ENCODE measurements around the gene GLI2.

The GLI2 gene

GRCh38 chr2:120739438-120740090, 3.9 kb downstream of the GLI2 start:
- no peak for DNase-seq

GRCh38 chr2:120740375-120740764, 4.7 kb downstream of the GLI2 start:
- DNase-seq, result peak; percentile 24

- peak; percentile 35 for DNase-seq
These were observed 5.3 kb downstream of the GLI2 start for GRCh38 chr2:120740765-120741524.

- peak; percentile 30 for DNase-seq
These were observed 6.2 kb downstream of the GLI2 start for GRCh38 chr2:120741571-120742561.

GRCh38 chr2:120743657-120744056, 8.0 kb downstream of the GLI2 start:
- peak; percentile 21 for DNase-seq

GRCh38 chr2:120744817-120745216, 9.1 kb downstream of the GLI2 start:
- DNase-seq, result no peak

GRCh38 chr2:120745420-120746111, 9.9 kb downstream of the GLI2 start:
- DNase-seq, result peak; percentile 30

GRCh38 chr2:120746144-120746543, 10.5 kb downstream of the GLI2 start:
- peak; percentile 28 for DNase-seq

GRCh38 chr2:120747281-120747680, 11.6 kb downstream of the GLI2 start:
- DNase-seq, result peak; percentile 44

- DNase-seq, result no peak
These were observed 12.0 kb downstream of the GLI2 start for GRCh38 chr2:120747706-120748105.

- peak; percentile 15 for DNase-seq
These were observed 12.6 kb downstream of the GLI2 start for GRCh38 chr2:120748310-120748709.

- DNase-seq, result no peak
These were observed 13.1 kb downstream of the GLI2 start for GRCh38 chr2:120748741-120749140.

- peak; percentile 17 for DNase-seq
These were observed 14.1 kb downstream of the GLI2 start for GRCh38 chr2:120749506-120750431.

GRCh38 chr2:120750488-120751210, 15.0 kb downstream of the GLI2 start:
- peak; percentile 26 for DNase-seq

- DNase-seq, result no peak
These were observed 15.9 kb downstream of the GLI2 start for GRCh38 chr2:120751553-120751952.

- no peak for DNase-seq
These were observed 18.6 kb downstream of the GLI2 start for GRCh38 chr2:120754067-120754960.

- DNase-seq, result no peak
These were observed 22.8 kb downstream of the GLI2 start for GRCh38 chr2:120758181-120759144.

GRCh38 chr2:120759543-120760331, 24.1 kb downstream of the GLI2 start:
- DNase-seq, result no peak

All from activated CD8-positive, alpha-beta memory T cell treated with anti-CD3 and anti-CD28 coated beads for 24 hours (primary cell).